SK-N-SH (cell line): ENCODE data around the gene CD207. TPM values are rescaled to one million over a fixed set of nuclear protein-coding genes. Genes with fewer than 3 reads are reported as not detected.

Source experiments
- CTCF ChIA-PET: fragments of 300-600, 350-600 bp; formaldehyde crosslinking; extraction: SDS; loops from one replicate; lab custom pipeline; 2021; lab: Yijun Ruan, JAX
- POLR2A ChIA-PET: fragments of 350-600 bp; sonication (Branson Sonifier 250); formaldehyde crosslinking; extraction: SDS; loops from one replicate; lab custom pipeline; 2020; ENCODE audit warnings: antibody characterized with exemption, inconsistent platforms; lab: Yijun Ruan, JAX
- DNase-seq: peaks from one replicate; pipeline ENCODE4 v3.0.0; 2012
- H2AFZ ChIP-seq: fragments of 200-600 bp; sonication (generic); 2 replicates; pipeline ENCODE4 v1.8.1; 2016; ENCODE audit warnings: antibody characterized with exemption, mild to moderate bottlenecking, low read depth
- H3F3A ChIP-seq: fragments of 200-600 bp; sonication (generic); replicated peaks from 2 replicates; pipeline ENCODE3; 2016; ENCODE audit warnings: antibody characterized with exemption, mild to moderate bottlenecking; ENCODE audit not compliant: insufficient read depth
- H3K27ac ChIP-seq, 2 experiments: fragments of 200-500 bp in 1 of 2; fragments of 200-600 bp in 1 of 2; sonication (Bioruptor generic) in 1 of 2; sonication (generic), shearing (Covaris generic) in 1 of 2; 2 replicates each; pipeline versions ENCODE4 v1.5.1 to v1.6.1; 2014 to 2016; ENCODE audit warnings: low read depth in 2 of 2, inconsistent platforms in 1 of 2, low read length in 1 of 2, mild to moderate bottlenecking in 1 of 2, mixed read lengths in 1 of 2
- H3K27me3 ChIP-seq: fragments of 200-600 bp; sonication (generic), shearing (Covaris generic); 2 replicates; pipeline ENCODE4 v1.6.1; 2016; ENCODE audit warnings: mixed run types; ENCODE audit not compliant: insufficient read depth
- H3K36me3 ChIP-seq, 2 experiments: fragments of 200-500 bp in 1 of 2; fragments of 200-600 bp in 1 of 2; sonication (Bioruptor generic) in 1 of 2; sonication (generic) in 1 of 2; replicated peaks in 1 of 2; 2 replicates each; pipeline versions ENCODE3 to v1.5.1; 2014 to 2016; ENCODE audit warnings: low read length in 1 of 2, mild to moderate bottlenecking in 1 of 2; ENCODE audit not compliant: insufficient read depth in 2 of 2, control insufficient read depth in 1 of 2
- H3K4me1 ChIP-seq, 2 experiments: fragments of 200-500 bp in 1 of 2; fragments of 200-600 bp in 1 of 2; sonication (Bioruptor generic) in 1 of 2; sonication (generic), shearing (Covaris generic) in 1 of 2; 2 replicates each; pipeline versions ENCODE4 v1.5.1 to v1.6.1; 2014 to 2016; ENCODE audit warnings: low read depth in 1 of 2, low read length in 1 of 2, mixed run types in 1 of 2; ENCODE audit not compliant: insufficient read depth in 2 of 2, control insufficient read depth in 1 of 2
- H3K4me2 ChIP-seq: fragments of 200-600 bp; sonication (generic), shearing (Covaris generic); 2 replicates; pipeline ENCODE4 v1.6.1; 2017; ENCODE audit warnings: mixed run types
- H3K4me3 ChIP-seq, 2 experiments: fragments of 200-500 bp in 1 of 2; fragments of 200-600 bp in 1 of 2; sonication (Bioruptor generic) in 1 of 2; sonication (generic), shearing (Covaris generic) in 1 of 2; 2 replicates each; pipeline versions ENCODE4 v1.5.1 to v1.8.1; 2014 to 2016; ENCODE audit warnings: low read depth in 2 of 2, inconsistent platforms in 1 of 2, low read length in 1 of 2, mild to moderate bottlenecking in 1 of 2, mixed read lengths in 1 of 2, moderate library complexity in 1 of 2
- H3K79me2 ChIP-seq: fragments of 200-600 bp; sonication (generic); 2 replicates; pipeline ENCODE4 v1.8.1; 2017; ENCODE audit warnings: mild to moderate bottlenecking; ENCODE audit not compliant: insufficient read depth
- H3K9ac ChIP-seq: fragments of 200-600 bp; sonication (generic); 2 replicates; pipeline ENCODE4 v1.6.1; 2017; ENCODE audit warnings: mixed run types
- H3K9me2 ChIP-seq: fragments of 200-600 bp; sonication (generic); 2 replicates; pipeline ENCODE4 v1.6.1; 2017; ENCODE audit warnings: mixed run types
- H3K9me3 ChIP-seq: fragments of 200-600 bp; sonication (generic); 2 replicates; pipeline ENCODE4 v1.6.1; 2017; ENCODE audit warnings: mixed run types, mild to moderate bottlenecking, moderate library complexity
- H4K20me1 ChIP-seq: fragments of 200-600 bp; sonication (generic); 2 replicates; pipeline ENCODE4 v1.6.1; 2017; ENCODE audit warnings: mild to moderate bottlenecking, mixed run types; ENCODE audit not compliant: insufficient read depth
- CTCF ChIP-seq: fragments of 200-600 bp; sonication (generic); IDR thresholded peaks from 2 replicates; pipeline ENCODE4 v1.6.1; 2017; ENCODE audit warnings: antibody characterized with exemption, mild to moderate bottlenecking, moderate library complexity
- EP300 ChIP-seq, 2 experiments: IDR thresholded peaks; 2 replicates each; pipeline versions ENCODE4 v1.4.0 to v1.6.1; 2012; ENCODE audit warnings: borderline replicate concordance in 1 of 2, low read depth in 1 of 2, low read length in 1 of 2
- FOSL2 ChIP-seq: IDR thresholded peaks from 2 replicates; pipeline ENCODE4 v1.4.0; 2012; ENCODE audit warnings: low read depth, mild to moderate bottlenecking, moderate library complexity, borderline replicate concordance
- MAX ChIP-seq: IDR thresholded peaks from 2 replicates; pipeline ENCODE4 v1.4.0; 2012; ENCODE audit warnings: low read depth
- MXI1 ChIP-seq: IDR thresholded peaks from 2 replicates; pipeline ENCODE4 v1.6.1; 2012; ENCODE audit warnings: mild to moderate bottlenecking, low read depth, low read length, improper control_type of control experiment
- RCOR1 ChIP-seq: fragments of 150-350 bp; IDR thresholded peaks from 2 replicates; pipeline ENCODE4 v1.6.1; 2017; ENCODE audit warnings: antibody characterized with exemption, low read length
- RFX5 ChIP-seq: IDR thresholded peaks from 2 replicates; pipeline ENCODE4 v1.6.1; 2012; ENCODE audit warnings: mild to moderate bottlenecking, improper control_type of control experiment, low read length
- USF1 ChIP-seq: IDR thresholded peaks from 2 replicates; pipeline ENCODE4 v1.4.0; 2012; ENCODE audit warnings: low read depth, borderline replicate concordance
- ZBTB33 ChIP-seq: IDR thresholded peaks from 2 replicates; pipeline ENCODE4 v1.4.0; 2012; ENCODE audit warnings: low read depth, borderline replicate concordance
- WGBS: methylation state at CpG from one replicate; pipeline ENCODE4 v1.1.6; 2017; ENCODE audit warnings: low lambda C conversion rate; 5-methylcytosine and 5-hydroxymethylcytosine counted together
- polyA plus RNA-seq, 3 experiments: library from polyadenylated mRNA; depleted of rRNA; stranded (reverse); fragments of >200 nt; gene quantifications; 2 replicates each; pipeline ENCODE4 v1.2.3, GENCODE V29; 2012

CD207 gene
- polyA plus RNA-seq, 1 of the 3 experiments (the other 2 are of a cell fraction): 0.33 TPM

- TF ChIP-seq CTCF (no peak), MAX (no peak), USF1 (no peak), RFX5 (no peak), EP300 (IDR thresholded peaks at IDR 0.05; ENCODE audit: borderline replicate concordance in 1 of 2, low read depth in 1 of 2, low read length in 1 of 2) (no peak), MXI1 (no peak)
These were observed 20.1 kb upstream of the CD207 start (continued) for GRCh38 chr2:70855667-70856066.

- Histone ChIP-seq H3K27ac (no peak overlapping the region), H3K9me2 (no peaks in the 10 kb centered on the region), H3K27me3 (no peaks in the 10 kb centered on the region; the same call in 1 of the 2 replicates), H3K4me1 (no peaks in the 10 kb centered on the region), H3K36me3 (no peaks in the 10 kb centered on the region), H3K4me3 (no peak overlapping the region), H3K9me3 (no peaks in the 10 kb centered on the region), H3K79me2 (no peaks in the 10 kb centered on the region), H3K9ac (no peak overlapping the region), H3K4me2 (no peak overlapping the region), H4K20me1 (no peaks in the 10 kb centered on the region), H2AFZ (no peak overlapping the region), H3F3A (no peaks in the 10 kb centered on the region)
- ChIA-PET POLR2A (no interaction called here), CTCF (no interaction called here)
- WGBS: 74% methylated on average over 4 of the region's 4 CpGs
- TF ChIP-seq FOSL2: no peak
- TF ChIP-seq ZBTB33: no peak
- no peak for TF ChIP-seq RCOR1
- TF ChIP-seq MXI1: no peak
- TF ChIP-seq USF1: no peak
- DNase-seq: no peak
These were observed 18.8 kb upstream of the CD207 start for GRCh38 chr2:70854411-70854810.
